Non-pigmented ciliary epithelial cell (primary cell): ENCODE results near the gene HCFC1R1.

Experiments used
- DNase-seq: peaks from one replicate; pipeline ENCODE4 v3.0.0-alpha.2; 2010; ENCODE audit warnings: low read depth

HCFC1R1 gene

DNA sequence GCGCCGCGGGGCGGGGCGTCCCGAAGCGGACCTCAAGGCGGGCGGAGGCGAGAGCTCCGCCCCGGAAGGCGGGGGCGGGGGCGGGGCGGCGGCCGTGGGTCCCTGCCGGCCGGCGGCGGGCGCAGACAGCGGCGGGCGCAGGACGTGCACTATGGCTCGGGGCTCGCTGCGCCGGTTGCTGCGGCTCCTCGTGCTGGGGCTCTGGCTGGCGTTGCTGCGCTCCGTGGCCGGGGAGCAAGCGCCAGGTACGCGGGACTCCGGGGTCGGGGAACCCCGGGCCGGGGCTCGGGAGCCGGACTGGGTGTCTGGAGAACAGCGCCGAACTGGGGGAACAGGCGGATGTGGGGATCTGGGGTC lies 3.5 kb downstream of the HCFC1R1 start, which contains the start of gene TNFRSF12A:
TNFRSF12A (plus strand) TSS at position 122 of the 357 bp plus-strand sequence; CDS start at position 152, 30 bp downstream.
- DNase-seq, result peak; percentile 14

- DNase-seq, result no peak
Observed at GRCh38 chr16:3019594-3020246, 4.0 kb downstream of the HCFC1R1 start.

DNA sequence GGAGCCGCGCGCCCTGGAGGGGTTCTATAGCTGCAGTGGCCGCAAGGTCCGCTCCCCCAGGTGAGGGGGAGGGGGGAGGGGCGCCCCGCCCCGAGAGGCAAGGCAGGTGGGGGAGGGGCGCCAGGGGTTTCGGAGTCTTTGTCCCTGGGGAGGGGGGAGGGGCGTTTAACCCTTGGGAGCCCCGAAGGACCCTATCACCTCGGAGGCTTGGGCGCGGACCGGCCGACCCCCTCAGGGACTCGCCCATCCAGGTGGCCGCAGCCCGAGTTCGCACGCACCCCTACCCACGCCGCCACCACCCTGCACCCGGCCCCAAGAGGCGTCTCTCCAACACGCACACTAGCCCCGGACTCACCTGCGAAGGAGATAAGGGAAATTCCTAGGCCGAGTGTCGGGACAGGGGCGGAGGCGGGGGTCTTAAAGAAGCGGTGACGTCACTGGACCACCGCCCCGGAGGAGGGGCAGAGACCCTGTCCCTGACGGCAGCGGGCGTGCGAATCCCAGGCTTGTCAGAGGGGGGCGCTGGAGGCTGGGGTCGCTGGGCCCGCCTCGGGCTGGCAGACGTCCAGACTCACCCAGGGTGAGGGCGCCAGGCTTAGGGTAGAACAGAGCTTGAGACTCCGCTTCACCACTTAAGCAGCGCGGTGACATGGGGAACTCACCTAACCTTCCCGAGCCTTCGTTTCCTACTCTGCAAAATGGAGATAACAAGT lies 5.8 kb downstream of the HCFC1R1 start, which contains the start of gene CLDN6:
CLDN6 (minus strand) TSS at position 390 of the 713 bp plus-strand sequence. CDS start 2,162 bp downstream, outside the sequence.
- no peak for DNase-seq

DNA sequence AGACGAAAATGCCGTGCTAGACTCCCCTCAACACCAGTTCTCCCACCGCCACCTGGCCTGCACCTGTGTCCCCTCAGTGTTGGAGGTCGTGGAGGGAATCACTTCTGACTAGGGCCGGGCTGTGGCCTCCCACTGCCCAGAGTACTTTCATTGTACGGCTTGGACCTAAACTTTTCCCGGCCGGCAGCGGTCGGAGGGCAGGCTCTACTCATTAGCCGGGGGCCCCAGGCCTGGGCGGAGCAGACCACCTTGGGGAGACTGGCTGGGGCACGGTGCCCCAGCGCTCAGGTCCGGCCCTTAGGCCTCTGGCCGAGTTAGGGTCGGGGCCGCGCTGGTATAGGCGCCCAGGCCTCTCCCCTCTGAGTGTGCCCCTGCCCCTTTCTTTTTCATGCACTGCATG lies 6.4 kb downstream of the HCFC1R1 start:
- no peak for DNase-seq

GRCh38 chr16:3015865-3016521 lies 7.7 kb downstream of the HCFC1R1 start:
- DNase-seq, result no peak

DNA sequence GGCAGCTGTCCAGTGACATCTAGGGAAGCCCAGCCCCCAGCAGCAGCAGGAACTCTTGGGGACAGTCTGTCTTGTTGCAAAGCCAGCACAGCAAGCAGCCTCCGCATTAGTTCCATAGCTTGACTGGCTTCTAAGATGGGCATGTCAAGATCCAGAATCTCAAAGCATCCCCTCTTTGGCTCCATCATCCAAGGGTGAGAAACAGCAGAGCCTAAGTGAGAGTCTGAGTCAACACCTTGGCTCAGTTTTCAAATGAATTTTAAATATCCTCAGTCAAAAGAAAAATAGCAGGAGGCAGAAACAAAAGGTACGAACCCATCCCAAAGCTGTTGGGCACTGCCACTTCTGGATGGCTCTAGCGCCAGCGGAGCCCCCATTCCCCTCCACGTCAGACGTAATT lies 8.8 kb downstream of the HCFC1R1 start:
- no peak for DNase-seq

GRCh38 chr16:3013998-3014690 lies 9.6 kb downstream of the HCFC1R1 start:
- no peak for DNase-seq

DNA sequence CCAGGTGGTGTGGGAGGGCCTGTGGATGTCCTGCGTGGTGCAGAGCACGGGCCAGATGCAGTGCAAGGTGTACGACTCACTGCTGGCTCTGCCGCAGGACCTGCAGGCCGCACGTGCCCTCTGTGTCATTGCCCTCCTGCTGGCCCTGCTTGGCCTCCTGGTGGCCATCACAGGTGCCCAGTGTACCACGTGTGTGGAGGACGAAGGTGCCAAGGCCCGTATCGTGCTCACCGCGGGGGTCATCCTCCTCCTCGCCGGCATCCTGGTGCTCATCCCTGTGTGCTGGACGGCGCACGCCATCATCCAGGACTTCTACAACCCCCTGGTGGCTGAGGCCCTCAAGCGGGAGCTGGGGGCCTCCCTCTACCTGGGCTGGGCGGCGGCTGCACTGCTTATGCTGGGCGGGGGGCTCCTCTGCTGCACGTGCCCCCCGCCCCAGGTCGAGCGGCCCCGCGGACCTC lies 10.2 kb downstream of the HCFC1R1 start:
- no peak for DNase-seq

- no peak for DNase-seq
Observed at GRCh38 chr16:3012828-3013420, 10.8 kb downstream of the HCFC1R1 start, which contains the start of gene CLDN9. Gene CLDN9, plus strand, starts transcription at chr16:3012923. Its CDS starts 440 bp downstream, at chr16:3013363.

DNA sequence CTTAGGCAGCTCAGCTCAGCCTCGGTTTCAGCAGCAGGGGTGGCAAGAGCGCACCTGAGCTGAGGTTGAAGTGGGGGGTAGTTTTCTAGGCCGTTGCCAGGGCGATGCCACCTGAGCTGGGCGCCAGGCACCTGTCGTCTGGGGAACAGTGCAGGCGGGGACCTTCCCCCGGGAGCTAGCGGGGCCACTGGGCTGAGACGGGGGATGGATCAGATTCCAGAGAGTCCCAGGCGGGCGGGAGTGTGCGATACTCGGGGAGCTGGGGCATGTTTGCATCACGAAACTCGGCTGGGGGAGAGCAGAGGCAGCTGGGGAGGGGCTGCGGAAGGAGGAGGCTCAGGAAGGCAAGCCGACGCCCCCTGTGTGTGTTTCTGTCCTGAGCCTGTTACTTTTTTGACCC lies 11.5 kb downstream of the HCFC1R1 start:
- DNase-seq, result no peak

GRCh38 chr16:3010510-3010909 lies 13.2 kb downstream of the HCFC1R1 start:
- DNase-seq, result no peak

DNA sequence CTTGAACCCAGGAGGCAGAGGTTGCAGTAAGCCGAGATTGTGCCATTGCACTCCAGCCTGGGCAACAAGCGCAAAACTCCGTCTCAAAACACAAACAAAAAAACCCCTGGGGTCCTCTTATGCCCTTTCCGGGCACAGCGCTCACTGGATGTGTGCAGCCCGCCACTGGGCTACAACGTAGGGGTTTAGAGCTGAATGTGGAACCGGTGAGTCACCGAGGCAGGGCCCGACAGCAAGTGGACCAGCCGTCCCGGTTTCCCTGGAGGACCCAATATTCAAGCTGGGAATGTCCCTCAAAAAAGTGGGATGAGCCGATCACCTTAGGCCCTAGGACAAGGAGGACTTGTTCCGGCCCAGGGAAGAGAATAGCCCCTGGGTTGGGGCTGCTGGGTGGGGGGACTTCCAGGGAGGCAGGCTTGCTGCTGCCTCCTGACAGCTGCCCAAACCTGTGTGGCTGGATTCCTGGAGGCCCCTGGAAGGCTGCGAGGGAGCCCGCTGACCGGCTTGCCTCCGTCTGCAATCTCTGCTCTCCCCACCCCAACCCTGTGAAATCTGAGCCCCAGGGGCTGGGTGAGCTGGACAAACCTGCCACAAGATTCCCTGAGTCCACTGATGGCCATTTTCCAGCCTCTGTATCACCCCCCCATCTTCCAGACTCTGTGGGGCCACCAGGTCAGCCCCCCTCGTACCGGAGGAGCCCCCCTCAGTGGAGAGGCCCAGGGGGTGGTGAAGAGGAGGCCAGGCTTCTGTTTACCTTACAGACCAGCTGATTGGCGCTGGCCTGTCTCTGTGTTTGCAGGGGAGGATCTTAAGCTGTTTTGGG lies 14.0 kb downstream of the HCFC1R1 start:
- no peak for DNase-seq

GRCh38 chr16:3008690-3009037 lies 15.1 kb downstream of the HCFC1R1 start:
- no peak for DNase-seq

- DNase-seq, result no peak
Observed at GRCh38 chr16:3007957-3008689, 15.6 kb downstream of the HCFC1R1 start.

GRCh38 chr16:3007059-3007956 lies 16.4 kb downstream of the HCFC1R1 start:
- no peak for DNase-seq

GRCh38 chr16:3004781-3005284 lies 18.9 kb downstream of the HCFC1R1 start:
- no peak for DNase-seq

- no peak for DNase-seq
Observed at GRCh38 chr16:3004319-3004718, 19.4 kb downstream of the HCFC1R1 start.

DNA sequence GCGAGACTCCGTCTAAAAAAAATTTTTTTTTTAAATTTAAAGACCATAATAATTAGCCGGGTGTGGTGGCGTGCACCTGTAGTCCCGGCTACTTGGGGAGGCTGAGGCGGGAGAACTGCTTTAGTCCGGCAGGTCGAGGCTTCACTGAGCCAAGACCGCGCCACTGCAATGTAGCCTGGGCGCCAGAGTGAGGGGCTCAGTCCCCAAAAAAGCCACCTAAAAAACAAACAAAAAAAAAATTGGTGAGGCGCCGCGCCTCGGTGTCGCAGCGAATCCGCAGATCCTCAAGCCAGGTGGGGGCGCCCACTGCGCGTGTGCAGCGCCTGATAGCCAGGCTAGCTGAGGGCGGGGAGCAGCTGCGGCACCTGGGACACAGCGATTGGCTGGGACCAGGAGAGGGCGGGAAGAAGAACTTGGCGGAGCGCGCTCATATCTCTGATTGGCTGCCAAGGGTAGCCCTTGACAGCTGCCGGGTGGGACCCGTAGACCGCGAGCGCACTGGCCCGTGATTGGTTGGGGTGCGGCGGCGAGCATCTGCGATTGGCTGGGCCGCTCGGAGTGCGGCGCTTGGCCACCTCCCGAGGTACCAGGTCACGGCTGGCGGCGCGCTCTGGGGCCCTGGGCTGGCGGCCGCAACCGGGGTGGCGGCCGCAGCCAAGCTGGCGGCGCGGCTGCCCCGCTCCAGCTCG lies 20.0 kb downstream of the HCFC1R1 start:
- peak; percentile 87 for DNase-seq
